Memory B cell (primary cell): Measurements from ENCODE around the gene RUNX3.
"Not testable (repeated sequence)": the region's sequence is repeated elsewhere in the genome, so short reads cannot be mapped to it uniquely, and the experiment has no call there.

Source experiments
- ATAC-seq: fragments of 150-1000 bp; cut with Tn5 transposase; 2 replicates; pipeline ENCODE4 v1.10.0; 2021; ENCODE audit warnings: low read depth, mild to moderate bottlenecking, moderate library complexity
- DNase-seq, 2 donors: peaks; one replicate each; pipeline ENCODE4 v3.0.0; 2022; ENCODE audit warnings: low spot score in 2 of 2
- H3K27ac Mint-ChIP-seq: one replicate; pipeline ENCODE4 v1.8.0; 2022; ENCODE audit warnings: mild to moderate bottlenecking, moderate library complexity, mixed read lengths
- H3K27me3 Mint-ChIP-seq: one replicate; pipeline ENCODE4 v1.8.0; 2022; ENCODE audit warnings: mixed read lengths
- H3K36me3 Mint-ChIP-seq: one replicate; pipeline ENCODE4 v1.8.0; 2022; ENCODE audit warnings: mild to moderate bottlenecking, mixed read lengths
- H3K4me1 Mint-ChIP-seq: one replicate; pipeline ENCODE4 v1.8.0; 2022; ENCODE audit warnings: mixed read lengths
- H3K4me3 Mint-ChIP-seq: one replicate; pipeline ENCODE4 v1.8.0; 2022; ENCODE audit warnings: mild to moderate bottlenecking, moderate library complexity, mixed read lengths
- H3K9me3 Mint-ChIP-seq: one replicate; pipeline ENCODE4 v1.8.0; 2022; ENCODE audit warnings: mixed read lengths

The RUNX3 gene

GRCh38 chr1:24895511-24895910 is 34.6 kb downstream of the RUNX3 start:
- ATAC-seq (no peak), DNase-seq (no peak)
- Mint-ChIP-seq H3K4me1 (peaks cover 14% of the 10 kb centered on the region), H3K4me3 (no peak overlapping the region), H3K27ac (no peak overlapping the region), H3K36me3 (peaks cover 11% of the 10 kb centered on the region), H3K27me3 (no peaks in the 10 kb centered on the region), H3K9me3 (peaks cover 10% of the 10 kb centered on the region)

- no peak for DNase-seq
- H3K27me3 Mint-ChIP-seq = peaks cover 2% of the 10 kb centered on the region
- peaks cover 11% of the 10 kb centered on the region for H3K36me3 Mint-ChIP-seq
- no peak overlapping the region for H3K27ac Mint-ChIP-seq
- H3K9me3 Mint-ChIP-seq = peaks cover 10% of the 10 kb centered on the region
- no peak overlapping the region for H3K4me3 Mint-ChIP-seq
- peak; percentile 55 for ATAC-seq
- peaks cover 6% of the 10 kb centered on the region for H3K4me1 Mint-ChIP-seq
Observed at GRCh38 chr1:24894002-24894401, 36.1 kb downstream of the RUNX3 start.

- H3K27ac Mint-ChIP-seq = no peak overlapping the region
- ATAC-seq = no peak
- peaks cover 4% of the 10 kb centered on the region for H3K27me3 Mint-ChIP-seq
- peaks cover 10% of the 10 kb centered on the region for H3K9me3 Mint-ChIP-seq
- peaks cover 11% of the 10 kb centered on the region for H3K36me3 Mint-ChIP-seq
- no peak for DNase-seq
- peaks cover 5% of the 10 kb centered on the region for H3K4me1 Mint-ChIP-seq
- H3K4me3 Mint-ChIP-seq = no peak overlapping the region
Observed at GRCh38 chr1:24893431-24893830, 36.6 kb downstream of the RUNX3 start.

GRCh38 chr1:24892188-24893153 is 37.6 kb downstream of the RUNX3 start:
- DNase-seq = no peak
- Mint-ChIP-seq H3K27ac (no peak overlapping the region), H3K27me3 (peaks cover 6% of the 10 kb centered on the region), H3K4me1 (no peaks in the 10 kb centered on the region), H3K9me3 (peaks cover 10% of the 10 kb centered on the region), H3K4me3 (no peak overlapping the region), H3K36me3 (peaks cover 11% of the 10 kb centered on the region)
- ATAC-seq = no peak

- H3K4me3 Mint-ChIP-seq, H3K27ac Mint-ChIP-seq, DNase-seq, H3K9me3 Mint-ChIP-seq, H3K4me1 Mint-ChIP-seq, H3K27me3 Mint-ChIP-seq, ATAC-seq: not testable (repeated sequence)
- H3K36me3 Mint-ChIP-seq = peaks cover 11% of the 10 kb centered on the region
Observed at GRCh38 chr1:24891367-24891766, 38.7 kb downstream of the RUNX3 start.

GRCh38 chr1:24890887-24891286 is 39.2 kb downstream of the RUNX3 start:
- no peak overlapping the region for H3K27ac Mint-ChIP-seq
- H3K27me3 Mint-ChIP-seq = peaks cover 8% of the 10 kb centered on the region
- no peak overlapping the region for H3K4me3 Mint-ChIP-seq
- ATAC-seq = no peak
- H3K4me1 Mint-ChIP-seq = no peaks in the 10 kb centered on the region
- peaks cover 11% of the 10 kb centered on the region for H3K36me3 Mint-ChIP-seq
- no peak for DNase-seq
- peaks cover 10% of the 10 kb centered on the region for H3K9me3 Mint-ChIP-seq

GRCh38 chr1:24888971-24889676 is 41.0 kb downstream of the RUNX3 start:
- no peak for ATAC-seq
- Mint-ChIP-seq H3K9me3 (peaks cover 15% of the 10 kb centered on the region), H3K36me3 (peaks cover 16% of the 10 kb centered on the region), H3K27ac (no peak overlapping the region), H3K4me1 (no peaks in the 10 kb centered on the region), H3K4me3 (no peak overlapping the region), H3K27me3 (peaks cover 13% of the 10 kb centered on the region)
- no peak for DNase-seq

- peaks cover 16% of the 10 kb centered on the region for H3K9me3 Mint-ChIP-seq
- no peak overlapping the region for H3K27ac Mint-ChIP-seq
- H3K36me3 Mint-ChIP-seq = peaks cover 19% of the 10 kb centered on the region
- DNase-seq (no peak), ATAC-seq (no peak)
- peaks cover 13% of the 10 kb centered on the region for H3K27me3 Mint-ChIP-seq
- no peaks in the 10 kb centered on the region for H3K4me1 Mint-ChIP-seq
- no peak overlapping the region for H3K4me3 Mint-ChIP-seq
Observed at GRCh38 chr1:24888061-24888970, 41.8 kb downstream of the RUNX3 start.

- DNase-seq = no peak
- Mint-ChIP-seq H3K36me3 (peaks cover 13% of the 10 kb centered on the region), H3K27me3 (peaks cover 13% of the 10 kb centered on the region), H3K9me3 (peaks cover 13% of the 10 kb centered on the region), H3K27ac (no peak overlapping the region), H3K4me1 (no peaks in the 10 kb centered on the region), H3K4me3 (no peak overlapping the region)
- ATAC-seq = no peak
Observed at GRCh38 chr1:24886241-24886640, 43.8 kb downstream of the RUNX3 start.

- ATAC-seq (no peak), DNase-seq (no peak)
- peaks cover 11% of the 10 kb centered on the region for H3K36me3 Mint-ChIP-seq
- H3K27me3 Mint-ChIP-seq = peaks cover 16% of the 10 kb centered on the region
- H3K4me1 Mint-ChIP-seq = no peaks in the 10 kb centered on the region
- H3K4me3 Mint-ChIP-seq = no peak overlapping the region
- no peak overlapping the region for H3K27ac Mint-ChIP-seq
- peaks cover 12% of the 10 kb centered on the region for H3K9me3 Mint-ChIP-seq
Observed at GRCh38 chr1:24884751-24885150, 45.3 kb downstream of the RUNX3 start.

GRCh38 chr1:24881034-24881433 is 49.0 kb downstream of the RUNX3 start:
- H3K27ac Mint-ChIP-seq = no peak overlapping the region
- peaks cover 11% of the 10 kb centered on the region for H3K36me3 Mint-ChIP-seq
- peaks cover 12% of the 10 kb centered on the region for H3K27me3 Mint-ChIP-seq
- H3K9me3 Mint-ChIP-seq = peaks cover 12% of the 10 kb centered on the region
- ATAC-seq (no peak), DNase-seq (no peak)
- no peak overlapping the region for H3K4me3 Mint-ChIP-seq
- no peaks in the 10 kb centered on the region for H3K4me1 Mint-ChIP-seq

GRCh38 chr1:24878775-24879742 is 51.0 kb downstream of the RUNX3 start:
- Mint-ChIP-seq H3K4me1 (no peaks in the 10 kb centered on the region), H3K36me3 (peaks cover 6% of the 10 kb centered on the region), H3K27me3 (peaks cover 8% of the 10 kb centered on the region), H3K27ac (no peak overlapping the region), H3K4me3 (no peak overlapping the region), H3K9me3 (peaks cover 7% of the 10 kb centered on the region)
- ATAC-seq = no peak
- no peak for DNase-seq

- peaks cover 3% of the 10 kb centered on the region for H3K9me3 Mint-ChIP-seq
- H3K27me3 Mint-ChIP-seq = peaks cover 8% of the 10 kb centered on the region
- no peaks in the 10 kb centered on the region for H3K4me1 Mint-ChIP-seq
- DNase-seq = no peak
- no peak for ATAC-seq
- H3K36me3 Mint-ChIP-seq = peaks cover under 1% of the 10 kb centered on the region
- no peak overlapping the region for H3K27ac Mint-ChIP-seq
- no peak overlapping the region for H3K4me3 Mint-ChIP-seq
Observed at GRCh38 chr1:24878045-24878444, 52.0 kb downstream of the RUNX3 start.
